GM23248 (cell line): ENCODE results near the gene ANTXR2.

Experiments used
- EZH2 ChIP-seq: fragments of 200-600 bp; sonication (generic); IDR thresholded peaks from 2 replicates; pipeline ENCODE4 v1.6.1; 2018; ENCODE audit warnings: antibody characterized with exemption, mild to moderate bottlenecking; ENCODE audit not compliant: insufficient read depth, poor library complexity, severe bottlenecking
- EZH2phosphoT487 ChIP-seq: fragments of 200-600 bp; sonication (generic); IDR thresholded peaks from 2 replicates; pipeline ENCODE4 v1.6.1; 2018; ENCODE audit warnings: antibody characterized with exemption, moderate library complexity, mild to moderate bottlenecking, low read depth; ENCODE audit not compliant: insufficient read depth

- no peak for TF ChIP-seq EZH2
- no peak for TF ChIP-seq EZH2phosphoT487
Observed at GRCh38 chr4:79913581-79913980, 159.4 kb downstream of the ANTXR2 start.
